GM18505 (cell line): ENCODE results near the gene TMEM154.

Experiments used
- ATAC-seq: cut with Tn5 transposase; IDR thresholded peaks from one replicate; pipeline ENCODE4 v1.9.1; 2021; ENCODE audit not compliant: unreplicated experiment
- POLR2A ChIP-seq: IDR thresholded peaks from 4 replicates; pipeline ENCODE4 v1.6.1; 2011; ENCODE audit warnings: borderline replicate concordance; ENCODE audit not compliant: insufficient read depth, insufficient read length; ENCODE audit errors: extremely low read depth

TMEM154 gene, protein sequence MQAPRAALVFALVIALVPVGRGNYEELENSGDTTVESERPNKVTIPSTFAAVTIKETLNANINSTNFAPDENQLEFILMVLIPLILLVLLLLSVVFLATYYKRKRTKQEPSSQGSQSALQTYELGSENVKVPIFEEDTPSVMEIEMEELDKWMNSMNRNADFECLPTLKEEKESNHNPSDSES

DNA sequence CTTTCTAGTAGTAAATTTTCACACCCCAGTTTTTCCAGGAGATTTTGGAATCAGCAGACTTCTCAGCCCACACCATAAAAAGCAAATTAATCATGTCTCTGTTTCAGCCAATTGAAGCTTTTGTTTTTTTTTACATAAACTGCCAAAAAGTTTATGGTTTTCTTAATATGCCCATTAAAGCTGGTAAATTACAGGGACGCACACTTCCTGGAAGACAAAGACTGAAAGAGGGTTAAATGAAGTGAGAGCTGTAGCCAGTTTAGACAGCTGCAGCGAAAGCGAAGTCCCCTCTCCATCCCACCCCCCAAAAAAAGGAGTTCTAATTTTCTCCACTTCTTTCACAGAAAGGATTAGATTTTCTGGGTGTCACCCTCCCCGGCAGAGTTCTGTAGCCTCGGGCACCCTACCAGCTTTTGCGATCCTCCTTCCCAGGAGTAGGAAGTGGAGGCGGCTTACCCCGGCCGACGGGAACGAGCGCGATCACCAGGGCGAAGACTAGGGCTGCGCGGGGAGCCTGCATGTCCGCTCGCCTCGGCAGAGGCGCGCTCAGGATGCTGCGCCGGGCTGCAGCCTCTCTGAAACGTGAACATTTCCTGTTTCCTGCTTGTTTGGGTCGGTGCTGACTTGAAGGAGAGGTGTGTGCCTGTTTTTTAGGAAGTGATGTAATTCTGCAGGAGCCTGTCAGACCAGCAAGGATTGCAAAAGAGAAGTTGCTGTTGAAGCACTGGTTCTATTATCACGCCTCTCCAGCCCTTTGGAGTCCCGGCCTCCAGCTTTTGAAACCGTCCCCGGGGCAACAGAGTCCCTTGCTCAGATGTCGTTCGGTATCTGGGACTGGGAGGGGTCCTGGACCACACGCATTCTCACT lies at the start of gene TMEM154:
TSS of gene TMEM154 (minus strand) at position 584 of the 868 bp plus-strand sequence. CDS start at position 520, 64 bp downstream.
- ATAC-seq, result peak; percentile 65
- TF ChIP-seq POLR2A, result peak; percentile 97

GRCh38 chr4:152729466-152729865 lies 49.7 kb upstream of the TMEM154 start:
- no peak for TF ChIP-seq POLR2A
- no peak for ATAC-seq

- TF ChIP-seq POLR2A, result no peak
- no peak for ATAC-seq
Measured at GRCh38 chr4:152728343-152728742, 48.5 kb upstream of the TMEM154 start.

- no peak for ATAC-seq
- no peak for TF ChIP-seq POLR2A
Measured at GRCh38 chr4:152727784-152728183, 48.0 kb upstream of the TMEM154 start.

DNA sequence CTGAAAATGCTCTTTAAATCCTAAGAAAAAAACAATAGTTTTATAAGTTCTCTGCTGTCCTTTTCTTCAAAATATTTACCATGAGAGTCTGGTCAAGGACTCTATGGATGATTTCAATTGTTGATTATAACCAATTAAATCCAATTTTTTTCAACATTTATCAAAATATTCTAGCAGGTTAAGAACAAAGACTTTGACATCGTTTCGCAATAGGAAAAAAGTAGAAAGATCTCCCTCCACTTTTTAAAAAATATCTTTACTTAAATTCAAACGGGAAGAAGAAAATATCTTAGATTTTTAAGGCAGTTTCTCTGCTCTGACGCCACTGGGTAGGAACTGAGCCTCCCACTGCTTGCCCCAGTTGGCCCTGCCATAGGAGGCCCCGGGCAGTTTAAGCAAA lies 44.7 kb upstream of the TMEM154 start:
- no peak for TF ChIP-seq POLR2A
- ATAC-seq, result no peak

DNA sequence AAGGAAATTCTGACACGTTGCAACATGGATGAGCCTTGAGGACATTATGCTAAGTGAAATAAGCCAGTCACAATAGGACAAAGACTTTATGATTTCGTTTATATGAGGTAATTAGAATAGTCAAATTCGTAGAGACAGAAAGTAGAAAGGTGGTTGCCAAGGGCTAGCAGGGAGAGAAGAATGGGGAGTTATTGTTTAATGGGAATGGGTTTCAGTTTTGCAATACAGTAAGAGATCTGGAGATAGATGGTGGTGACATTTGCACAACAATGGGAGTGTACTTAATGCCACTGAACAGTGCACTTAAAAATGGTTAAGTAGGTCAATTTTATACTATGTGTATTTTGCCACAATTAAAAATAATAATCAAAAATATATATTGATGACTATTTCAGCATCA lies 43.4 kb upstream of the TMEM154 start:
- TF ChIP-seq POLR2A, result no peak
- ATAC-seq, result no peak

- ATAC-seq, result no peak
- no peak for TF ChIP-seq POLR2A
Measured at GRCh38 chr4:152719801-152720556, 40.2 kb upstream of the TMEM154 start.

GRCh38 chr4:152719291-152719690 lies 39.5 kb upstream of the TMEM154 start:
- no peak for TF ChIP-seq POLR2A
- no peak for ATAC-seq

- ATAC-seq, result no peak
- no peak for TF ChIP-seq POLR2A
Measured at GRCh38 chr4:152715076-152715475, 35.3 kb upstream of the TMEM154 start.

DNA sequence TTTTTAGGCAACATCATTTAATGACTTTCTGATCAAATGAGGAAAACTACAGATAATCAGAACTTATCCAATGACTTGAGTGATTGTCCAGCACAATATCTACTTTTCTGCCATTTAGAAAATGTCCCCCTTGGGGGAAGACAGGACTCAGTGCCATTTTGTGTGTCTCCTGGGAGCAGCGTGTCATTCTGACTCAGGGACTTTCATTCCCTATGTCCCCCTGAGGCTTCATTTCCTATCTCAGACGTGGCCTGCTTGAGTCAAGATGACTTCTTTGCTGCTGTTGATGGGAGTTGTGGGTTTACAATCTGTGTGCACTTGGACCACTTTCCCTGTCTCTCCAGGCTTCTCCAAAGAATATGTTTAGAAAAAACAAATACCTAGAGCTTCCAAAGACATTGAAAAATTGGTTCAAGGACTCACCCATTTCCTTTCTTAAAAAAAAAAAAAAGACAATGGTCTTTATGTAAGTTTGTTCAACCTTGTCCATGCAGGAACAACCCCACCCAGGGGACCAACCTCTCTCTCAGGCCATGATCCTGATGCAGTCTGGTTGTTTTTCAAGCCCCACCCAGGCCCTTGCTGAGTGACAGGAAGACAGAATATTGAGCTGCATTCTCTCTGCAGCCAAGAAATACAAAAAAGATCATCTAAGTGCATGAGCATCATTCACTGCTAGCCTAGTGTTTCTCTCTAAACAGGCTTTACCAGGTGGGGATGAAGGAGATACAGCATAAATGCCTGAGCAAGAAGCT lies 34.3 kb upstream of the TMEM154 start:
- no peak for TF ChIP-seq POLR2A
- no peak for ATAC-seq

DNA sequence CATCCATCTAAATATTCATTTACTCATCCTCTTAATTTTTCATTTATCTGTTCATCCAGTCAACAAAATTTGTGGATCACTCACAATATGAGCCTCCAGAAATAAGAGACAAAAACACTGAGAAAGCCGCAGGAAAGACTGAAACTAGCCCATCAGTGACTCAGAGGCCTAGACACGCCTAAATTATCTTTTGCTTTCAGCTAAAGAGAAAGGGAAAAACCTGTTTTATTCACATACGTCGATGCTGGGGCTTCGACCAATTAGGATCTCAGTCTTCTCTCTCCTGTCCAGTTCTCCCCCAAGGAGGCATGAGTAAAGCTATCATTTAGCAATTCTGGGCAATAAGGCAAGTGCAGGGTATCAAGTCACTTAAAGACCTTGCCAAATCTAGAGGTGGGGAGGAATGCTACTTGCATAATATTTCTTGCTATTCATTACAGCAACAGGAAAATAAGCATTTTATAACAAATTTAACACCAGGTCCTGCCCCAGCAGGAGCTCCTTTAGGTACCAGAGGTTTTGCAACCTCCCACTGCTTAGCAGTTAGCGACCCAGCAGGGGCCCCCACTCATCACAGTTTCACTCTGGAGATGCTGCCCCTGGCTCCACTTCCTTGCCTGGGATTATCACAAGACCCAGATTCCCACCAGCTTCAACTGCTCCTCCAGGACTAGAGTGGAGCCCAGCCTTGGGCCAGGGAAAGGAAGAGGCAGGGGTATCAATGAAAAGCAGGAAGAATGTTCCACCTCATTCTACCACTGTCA lies 30.1 kb upstream of the TMEM154 start:
- no peak for TF ChIP-seq POLR2A
- ATAC-seq, result no peak

DNA sequence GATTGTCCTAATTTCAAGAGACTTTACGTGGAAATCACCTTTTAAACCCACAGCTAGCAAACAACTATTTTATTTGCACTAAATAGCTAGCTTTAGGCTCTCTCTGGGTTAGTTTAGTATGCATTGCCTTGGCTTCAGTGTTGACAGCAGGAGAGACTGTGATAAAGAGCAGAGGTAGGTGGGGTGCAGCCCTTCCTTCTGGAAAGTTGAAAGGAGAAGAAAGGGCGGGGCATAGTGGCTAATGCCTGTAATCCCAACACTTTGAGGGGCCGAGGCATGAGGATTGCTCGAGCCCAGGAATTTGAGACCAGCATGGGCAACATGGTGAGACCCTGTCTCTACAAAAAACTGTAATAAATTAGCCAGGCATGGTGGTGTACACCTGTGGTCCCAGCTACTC lies 29.0 kb upstream of the TMEM154 start:
- no peak for ATAC-seq
- TF ChIP-seq POLR2A, result no peak
